ENCODE data around the gene FANCE.

GRCh38 chr6:35432291-35432690 is 19.8 kb upstream of the FANCE start:
- TF ChIP-seq CTCF (IDR thresholded peaks at IDR 0.05 in 2 of 3, conservative IDR thresholded peaks at IDR 0.05 in 1 of 3; ENCODE audit: borderline replicate concordance in 1 of 3, insufficient read depth in 1 of 3, low read depth in 2 of 3, low read length in 2 of 3) (no peak), YY1 (IDR thresholded peaks at IDR 0.05; ENCODE audit: extremely low read depth, insufficient replicate concordance, low read depth, low read length) (no peak), MAX (IDR thresholded peaks at IDR 0.05) (no peak), EZH2 (IDR thresholded peaks at IDR 0.05) (no peak), CEBPB (IDR thresholded peaks at IDR 0.05; ENCODE audit: low read depth) (no peak), REST (IDR thresholded peaks at IDR 0.05; ENCODE audit: low read depth) (no peak), RAD21 (IDR thresholded peaks at IDR 0.05; ENCODE audit: low read depth) (no peak), EZH2phosphoT487 (IDR thresholded peaks at IDR 0.05; ENCODE audit: borderline replicate concordance) (no peak), SIN3A (IDR thresholded peaks at IDR 0.05; ENCODE audit: low read depth) (no peak), SRF (IDR thresholded peaks at IDR 0.05; ENCODE audit: low read depth) (no peak), JUND (IDR thresholded peaks at IDR 0.05) (no peak), POLR2AphosphoS5 (IDR thresholded peaks at IDR 0.05; ENCODE audit: low read depth, low read length) (no peak)

Measured in HCT116 (cell line).